HG02938 (cell line): Measurements from ENCODE around the gene ADK.
"Not testable (repeated sequence)": the region's sequence is repeated elsewhere in the genome, so short reads cannot be mapped to it uniquely, and the experiment has no call there.

Source experiments
- ATAC-seq: cut with Tn5 transposase; IDR thresholded peaks from one replicate; pipeline ENCODE4 v1.9.1; 2021; ENCODE audit warnings: mild to moderate bottlenecking, moderate library complexity; ENCODE audit not compliant: unreplicated experiment

The ADK gene

GRCh38 chr10:74150990-74151878 lies at the start of gene ADK:
ADK (plus strand) TSS chr10:74151221; CDS start chr10:74151279, 58 bp downstream.
- ATAC-seq = peak; percentile 89

GRCh38 chr10:74103560-74104258 lies 47.3 kb upstream of the ADK start:
- no peak for ATAC-seq

DNA sequence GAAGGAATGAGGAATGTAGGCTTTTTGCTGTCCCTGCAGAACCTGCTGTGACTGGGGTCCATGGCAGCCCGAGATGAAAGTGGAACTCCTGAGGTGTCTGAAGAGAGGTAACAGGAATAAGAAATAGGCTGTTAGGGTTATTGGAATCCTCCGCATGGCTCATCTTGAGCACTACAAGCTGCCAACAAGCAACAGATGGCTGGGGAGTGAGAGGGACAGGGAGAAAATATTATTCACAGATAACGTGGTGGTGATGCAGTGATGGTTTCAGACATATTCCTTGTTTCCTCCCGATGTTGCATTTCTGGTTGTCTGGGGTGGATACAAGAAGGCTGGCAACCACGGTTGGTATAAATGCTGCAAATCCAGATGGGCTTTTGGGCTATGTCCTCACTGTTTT lies 46.5 kb upstream of the ADK start:
- no peak for ATAC-seq

DNA sequence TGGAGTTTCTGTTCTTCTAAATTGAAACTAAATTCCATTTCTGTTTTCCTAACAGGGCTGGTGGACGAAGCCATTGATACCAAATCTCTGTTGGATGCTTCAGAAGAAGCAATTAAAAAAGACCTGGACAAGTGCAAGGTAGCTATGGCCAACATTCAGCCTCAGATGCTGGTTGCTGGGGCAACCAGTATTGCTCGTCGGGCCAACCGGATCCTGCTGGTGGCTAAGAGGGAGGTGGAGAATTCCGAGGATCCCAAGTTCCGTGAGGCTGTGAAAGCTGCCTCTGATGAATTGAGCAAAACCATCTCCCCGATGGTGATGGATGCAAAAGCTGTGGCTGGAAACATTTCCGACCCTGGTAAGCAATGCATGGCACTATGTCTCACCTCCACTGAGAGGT lies 46.0 kb upstream of the ADK start:
- no peak for ATAC-seq

DNA sequence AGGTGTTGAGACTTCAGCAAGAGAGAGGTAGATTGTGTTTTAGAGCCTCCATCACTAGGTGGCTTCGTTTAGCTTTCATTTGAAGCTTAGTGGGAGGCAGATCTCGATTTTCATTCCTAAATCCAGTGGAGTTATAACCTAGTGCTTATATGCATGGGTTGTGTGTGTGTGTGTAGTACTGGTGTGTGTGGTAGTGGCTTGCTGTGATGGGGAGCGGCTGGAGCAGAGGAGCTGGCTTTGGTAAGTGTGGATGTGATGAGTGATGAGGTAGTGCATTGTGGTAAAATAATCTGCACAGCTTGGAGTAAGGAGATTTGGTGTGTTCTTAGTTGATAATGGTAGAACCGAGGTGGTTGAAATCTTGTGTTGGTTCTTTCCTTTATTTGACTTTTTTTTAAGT lies 43.6 kb upstream of the ADK start:
- ATAC-seq = no peak

DNA sequence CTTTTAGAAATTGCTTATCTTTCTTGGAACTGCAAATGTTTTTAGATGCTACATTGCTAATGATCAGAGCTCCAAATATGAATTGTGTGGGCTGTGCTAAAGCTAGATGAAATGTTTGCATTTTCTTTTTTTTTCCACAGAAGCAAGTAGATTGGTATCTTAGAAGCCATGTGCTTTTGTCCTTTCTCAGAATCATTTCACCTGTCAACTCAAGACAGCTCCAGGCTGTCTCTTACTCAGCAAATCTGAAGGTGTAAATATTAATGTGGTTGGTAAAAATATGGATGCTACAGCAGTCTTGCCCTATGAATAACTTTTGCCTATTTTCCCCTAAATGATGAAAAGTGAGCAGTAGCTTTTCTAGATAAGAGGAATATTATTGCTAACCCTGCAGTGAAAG lies 41.6 kb upstream of the ADK start:
- no peak for ATAC-seq

- ATAC-seq = no peak
These were observed 40.9 kb upstream of the ADK start for GRCh38 chr10:74110120-74110519.

DNA sequence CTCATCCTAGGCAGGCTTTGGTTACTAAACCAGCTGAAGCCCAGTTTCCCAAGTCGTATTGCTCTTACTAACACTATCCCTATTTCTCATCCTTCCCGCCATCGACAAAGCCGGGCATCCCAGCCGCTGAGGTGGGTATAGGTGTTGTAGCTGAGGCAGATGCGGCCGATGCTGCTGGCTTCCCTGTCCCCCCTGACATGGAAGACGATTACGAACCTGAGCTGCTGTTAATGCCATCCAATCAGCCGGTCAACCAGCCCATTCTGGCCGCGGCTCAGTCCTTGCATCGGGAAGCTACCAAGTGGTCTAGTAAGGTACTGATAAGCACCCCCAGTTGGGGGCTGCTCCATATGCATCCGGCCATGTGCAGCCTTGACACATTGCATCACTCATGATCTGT lies 39.2 kb upstream of the ADK start:
- no peak for ATAC-seq

DNA sequence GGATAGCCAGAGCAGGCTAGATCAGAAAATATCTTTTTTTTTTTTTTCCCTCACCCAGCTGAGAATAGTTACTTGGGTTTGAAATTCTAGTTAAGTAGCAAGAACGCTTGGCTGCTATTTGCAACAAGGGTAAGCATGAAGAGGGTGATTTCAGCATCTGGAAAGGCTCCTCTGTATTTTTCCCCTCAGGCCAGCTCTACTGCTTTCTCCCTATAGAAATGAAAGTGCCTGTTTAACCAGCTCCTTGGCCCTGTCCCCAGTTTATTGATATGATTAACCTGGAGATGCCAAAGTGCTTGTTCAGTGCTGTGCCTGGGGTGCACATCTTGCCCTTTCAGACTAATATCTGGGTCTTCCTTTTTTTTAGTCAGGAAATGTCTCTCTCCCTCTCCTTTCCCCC lies 37.5 kb upstream of the ADK start:
- no peak for ATAC-seq

DNA sequence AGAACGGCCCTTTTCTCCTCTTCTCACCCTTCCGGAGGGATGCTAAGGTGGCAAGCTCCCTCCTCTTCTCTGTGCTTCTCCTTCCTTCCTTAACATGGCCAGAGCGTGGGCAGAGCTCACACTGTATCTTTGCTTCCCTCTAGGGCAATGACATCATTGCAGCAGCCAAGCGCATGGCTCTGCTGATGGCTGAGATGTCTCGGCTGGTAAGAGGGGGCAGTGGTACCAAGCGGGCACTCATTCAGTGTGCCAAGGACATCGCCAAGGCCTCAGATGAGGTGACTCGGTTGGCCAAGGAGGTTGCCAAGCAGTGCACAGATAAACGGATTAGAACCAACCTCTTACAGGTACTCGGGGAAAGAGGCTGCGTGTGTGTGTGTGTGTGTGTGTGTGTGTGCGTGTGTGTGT lies 37.0 kb upstream of the ADK start:
- ATAC-seq = no peak

GRCh38 chr10:74117738-74118137 lies 33.3 kb upstream of the ADK start:
- ATAC-seq = no peak

- ATAC-seq = no peak
These were observed 32.2 kb upstream of the ADK start for GRCh38 chr10:74118804-74119203.

GRCh38 chr10:74120911-74121310 lies 30.1 kb upstream of the ADK start:
- no peak for ATAC-seq

DNA sequence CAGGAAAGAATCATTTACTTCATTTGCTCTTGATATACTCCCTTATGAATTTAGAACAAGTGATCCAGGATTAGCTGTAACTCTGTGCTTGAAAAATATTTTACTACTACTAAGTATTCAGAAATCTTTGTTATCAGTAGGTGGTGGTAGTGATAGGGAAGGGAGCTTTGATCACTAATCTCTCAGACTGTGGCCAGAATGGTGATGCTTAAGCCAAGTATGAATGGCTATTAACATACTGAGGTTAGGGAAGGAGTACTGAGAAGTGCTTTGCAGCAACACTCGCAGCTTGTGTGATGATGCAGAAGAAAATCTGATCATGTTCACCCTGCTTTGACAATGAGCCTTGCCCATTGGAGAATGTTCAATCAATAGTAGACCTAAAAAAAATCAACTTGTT lies 29.7 kb upstream of the ADK start:
- ATAC-seq = no peak

DNA sequence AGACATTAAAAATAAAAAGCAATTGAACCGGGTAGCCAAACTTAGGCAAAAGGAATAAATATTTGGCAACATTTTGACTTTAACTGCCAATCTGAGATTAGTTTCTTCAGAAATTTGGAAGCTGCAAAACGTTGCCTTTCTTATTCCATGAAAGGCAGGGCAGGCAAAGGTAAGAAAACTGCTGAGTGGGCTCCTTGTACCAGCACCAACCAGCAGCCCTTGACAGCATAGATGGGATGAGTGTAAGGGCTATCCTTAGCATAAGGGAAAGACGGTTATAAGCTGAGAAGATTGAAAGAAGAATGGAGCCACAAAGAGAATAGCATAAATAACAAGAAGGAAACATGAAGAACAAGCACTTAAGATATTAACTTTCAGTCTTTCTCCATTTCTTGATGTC lies 29.0 kb upstream of the ADK start:
- ATAC-seq = no peak

DNA sequence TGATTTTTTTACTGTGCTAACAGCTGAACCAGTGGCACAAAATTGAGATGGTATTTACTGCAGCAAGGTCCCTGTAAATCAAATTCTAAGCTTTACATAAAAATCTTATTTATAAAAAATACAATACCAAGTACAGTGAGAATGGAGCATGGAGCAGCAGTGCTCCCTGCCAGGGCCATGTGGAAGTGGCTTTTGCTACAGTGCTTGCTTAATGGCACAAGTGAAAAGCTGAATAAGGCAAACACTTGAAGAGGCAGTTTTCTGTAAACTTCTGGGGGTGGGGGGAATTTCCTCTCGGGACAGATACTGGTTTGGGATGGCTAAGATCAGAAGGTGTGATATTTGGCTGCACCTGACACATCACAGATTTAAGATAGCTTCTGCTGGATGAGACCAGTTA lies 27.9 kb upstream of the ADK start:
- no peak for ATAC-seq

- no peak for ATAC-seq
These were observed 16.8 kb upstream of the ADK start for GRCh38 chr10:74133923-74134820.

GRCh38 chr10:74135452-74135851 lies 15.6 kb upstream of the ADK start:
- no peak for ATAC-seq

DNA sequence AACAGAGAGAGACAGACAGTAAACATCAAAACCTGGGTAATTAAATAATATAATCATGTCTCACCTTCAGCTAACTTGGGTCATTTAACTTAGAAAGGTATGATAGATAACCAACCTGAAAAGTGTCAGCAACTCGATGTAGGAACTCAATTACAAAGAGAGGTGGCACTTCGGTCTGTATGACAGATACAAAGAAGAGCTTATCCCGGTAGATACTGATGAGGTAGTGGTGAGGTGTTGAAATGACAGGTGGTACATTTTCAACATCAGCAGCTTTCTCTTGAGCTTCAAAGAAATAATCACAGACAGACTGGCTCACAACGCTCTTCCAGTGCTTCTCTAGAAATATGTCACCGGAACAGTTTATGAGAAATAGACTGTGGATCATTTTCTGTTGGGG lies 13.0 kb upstream of the ADK start:
- ATAC-seq = no peak

GRCh38 chr10:74138596-74138995 lies 12.4 kb upstream of the ADK start:
- ATAC-seq = not testable (repeated sequence)

DNA sequence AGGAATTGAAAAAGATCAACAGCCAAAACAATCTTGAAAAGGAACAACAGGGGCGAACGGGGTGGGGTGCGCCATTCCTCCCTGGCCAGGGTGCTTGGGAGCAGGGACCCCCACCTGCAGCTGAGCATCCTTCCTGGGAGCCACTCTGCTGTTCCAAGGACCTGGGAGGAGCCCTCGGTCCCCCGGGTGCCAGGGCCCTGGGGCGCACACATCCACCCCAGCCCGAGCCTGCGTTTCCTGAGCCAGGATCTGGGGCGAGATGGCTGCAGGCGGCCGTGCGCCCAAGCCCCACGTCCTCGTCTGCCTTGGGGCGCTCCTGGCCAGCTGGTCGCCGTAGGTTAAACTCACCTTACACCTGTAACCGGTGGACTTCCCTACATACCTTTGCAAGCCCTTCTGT lies 11.0 kb upstream of the ADK start:
- no peak for ATAC-seq
